Kidney epithelial cell (primary cell): ENCODE results near the gene STAT5B. TPM values are rescaled to one million over a fixed set of nuclear protein-coding genes. Genes with fewer than 3 reads are reported as not detected.

Experiments
- DNase-seq: peaks from one replicate; pipeline ENCODE4 v3.0.0-alpha.2; 2010; ENCODE audit warnings: low read depth
- H3K27me3 ChIP-seq: 2 replicates; pipeline ENCODE4 v1.6.0; 2011; ENCODE audit warnings: low read length; ENCODE audit not compliant: control insufficient read depth, insufficient read depth
- H3K36me3 ChIP-seq: 2 replicates; pipeline ENCODE4 v1.5.1; 2011; ENCODE audit warnings: low read length; ENCODE audit not compliant: control insufficient read depth, insufficient read depth
- H3K4me3 ChIP-seq: 2 replicates; pipeline ENCODE4 v1.5.1; 2011; ENCODE audit warnings: low read depth, mild to moderate bottlenecking, control low read depth, low read length
- total RNA-seq: library from RNA; depleted of rRNA; stranded (reverse); fragments of >200 nt; gene quantifications from 2 replicates; pipeline ENCODE4 v1.2.3, GENCODE V29; 2015
- TF ChIP-seq, protein P1 (sequence below): IDR thresholded peaks from 2 replicates; pipeline ENCODE4 v1.5.1; 2011; ENCODE audit warnings: mild to moderate bottlenecking, moderate library complexity, low read length, control low read depth, inconsistent platforms; ENCODE audit not compliant: insufficient read depth, poor library complexity, severe bottlenecking

Gene STAT5B
- total RNA-seq, 1 donor from 2014 or later, result 27.5 TPM

- Histone ChIP-seq H3K4me3 (peak overlapping the region; percentile 32), H3K27me3 (peaks cover 33% of the 10 kb centered on the region), H3K36me3 (no peaks in the 10 kb centered on the region)
- DNase-seq, result peak; percentile 12
- TF ChIP-seq, protein P1, sequence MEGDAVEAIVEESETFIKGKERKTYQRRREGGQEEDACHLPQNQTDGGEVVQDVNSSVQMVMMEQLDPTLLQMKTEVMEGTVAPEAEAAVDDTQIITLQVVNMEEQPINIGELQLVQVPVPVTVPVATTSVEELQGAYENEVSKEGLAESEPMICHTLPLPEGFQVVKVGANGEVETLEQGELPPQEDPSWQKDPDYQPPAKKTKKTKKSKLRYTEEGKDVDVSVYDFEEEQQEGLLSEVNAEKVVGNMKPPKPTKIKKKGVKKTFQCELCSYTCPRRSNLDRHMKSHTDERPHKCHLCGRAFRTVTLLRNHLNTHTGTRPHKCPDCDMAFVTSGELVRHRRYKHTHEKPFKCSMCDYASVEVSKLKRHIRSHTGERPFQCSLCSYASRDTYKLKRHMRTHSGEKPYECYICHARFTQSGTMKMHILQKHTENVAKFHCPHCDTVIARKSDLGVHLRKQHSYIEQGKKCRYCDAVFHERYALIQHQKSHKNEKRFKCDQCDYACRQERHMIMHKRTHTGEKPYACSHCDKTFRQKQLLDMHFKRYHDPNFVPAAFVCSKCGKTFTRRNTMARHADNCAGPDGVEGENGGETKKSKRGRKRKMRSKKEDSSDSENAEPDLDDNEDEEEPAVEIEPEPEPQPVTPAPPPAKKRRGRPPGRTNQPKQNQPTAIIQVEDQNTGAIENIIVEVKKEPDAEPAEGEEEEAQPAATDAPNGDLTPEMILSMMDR, result peak; percentile 56
Observed at GRCh38 chr17:42183741-42184711, 92.2 kb downstream of the STAT5B start.

GRCh38 chr17:42182927-42183734 lies 93.1 kb downstream of the STAT5B start:
- DNase-seq, result no peak
- Histone ChIP-seq H3K4me3 (peak overlapping the region; percentile 32), H3K27me3 (peaks cover 38% of the 10 kb centered on the region), H3K36me3 (no peaks in the 10 kb centered on the region)
- TF ChIP-seq, protein P1, result no peak

DNA sequence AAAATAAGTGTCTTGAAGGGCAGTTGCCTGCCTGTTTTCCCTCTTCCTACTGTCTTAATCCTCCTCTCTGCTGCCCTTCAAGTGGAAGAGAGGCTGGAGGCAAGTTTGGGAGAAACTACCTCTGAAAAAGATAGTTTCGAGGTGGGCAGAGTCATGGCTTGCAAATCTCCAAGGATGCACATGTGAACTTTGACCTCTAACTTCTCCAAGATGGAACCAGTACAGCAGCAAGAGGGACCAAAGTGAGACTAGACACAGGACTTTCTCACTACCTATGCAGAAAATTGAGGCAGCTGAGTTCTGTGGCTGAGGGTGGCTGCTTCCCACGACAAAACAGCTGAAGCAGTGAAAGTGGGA lies 94.4 kb downstream of the STAT5B start:
- H3K36me3 ChIP-seq, result no peaks in the 10 kb centered on the region
- no peak for DNase-seq
- H3K27me3 ChIP-seq, result peaks cover 38% of the 10 kb centered on the region
- H3K4me3 ChIP-seq, result no peak overlapping the region
- TF ChIP-seq, protein P1, result no peak

DNA sequence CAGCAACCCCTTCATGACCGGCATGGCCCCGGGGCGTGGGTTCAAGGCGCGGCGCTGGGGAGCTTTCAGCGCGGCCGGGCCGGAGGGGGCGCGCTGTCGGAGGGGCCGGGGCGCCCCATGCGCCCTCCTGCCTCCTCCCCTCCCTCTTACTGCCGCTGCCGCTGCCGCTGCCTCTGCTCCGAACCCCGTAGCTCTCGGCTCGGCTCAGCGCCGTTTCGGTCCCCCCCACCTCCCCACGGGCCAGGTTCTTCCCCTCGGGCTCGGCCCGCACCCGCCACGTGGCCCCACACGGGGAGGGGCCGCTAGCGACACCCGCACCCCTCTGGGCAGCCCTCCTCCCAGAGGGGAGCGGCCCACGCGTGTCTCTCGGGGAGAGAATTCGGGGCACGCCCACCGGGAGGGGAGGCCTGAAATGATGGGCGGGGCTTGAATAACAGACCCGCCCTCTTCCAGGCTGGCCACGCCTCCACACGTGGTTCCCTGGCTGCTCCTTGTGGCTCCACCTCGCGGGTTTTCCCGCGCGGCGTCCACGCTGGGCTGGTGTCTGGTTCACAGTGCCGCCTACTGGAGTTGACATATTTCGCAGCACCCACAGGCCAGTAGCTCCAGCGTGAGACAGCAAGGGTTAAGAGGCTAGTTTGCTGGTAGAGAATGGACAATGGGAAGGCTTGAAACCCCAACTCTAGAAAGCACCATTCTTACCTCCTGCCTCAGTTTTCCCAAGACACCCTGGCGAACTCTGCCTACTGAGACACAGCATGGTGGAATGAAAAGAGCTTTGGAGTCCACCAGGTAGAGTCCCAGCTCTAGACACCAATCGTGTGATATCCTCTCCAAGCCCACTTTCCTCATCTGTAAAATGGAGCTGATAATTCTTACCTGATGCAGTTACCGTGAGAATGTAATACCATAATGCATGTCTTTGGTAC lies 95.0 kb downstream of the STAT5B start, which contains the start of gene KCNH4:
Gene KCNH4 (minus strand): TSS at position 221 of the 929 bp plus-strand sequence. CDS start 197 bp downstream, at position 24.
- H3K27me3 ChIP-seq, result peaks cover 38% of the 10 kb centered on the region
- TF ChIP-seq, protein P1, result peak; percentile 45
- H3K36me3 ChIP-seq, result no peaks in the 10 kb centered on the region
- no peak within 1 kb of the TSS for H3K4me3 ChIP-seq
- DNase-seq, result no peak

DNA sequence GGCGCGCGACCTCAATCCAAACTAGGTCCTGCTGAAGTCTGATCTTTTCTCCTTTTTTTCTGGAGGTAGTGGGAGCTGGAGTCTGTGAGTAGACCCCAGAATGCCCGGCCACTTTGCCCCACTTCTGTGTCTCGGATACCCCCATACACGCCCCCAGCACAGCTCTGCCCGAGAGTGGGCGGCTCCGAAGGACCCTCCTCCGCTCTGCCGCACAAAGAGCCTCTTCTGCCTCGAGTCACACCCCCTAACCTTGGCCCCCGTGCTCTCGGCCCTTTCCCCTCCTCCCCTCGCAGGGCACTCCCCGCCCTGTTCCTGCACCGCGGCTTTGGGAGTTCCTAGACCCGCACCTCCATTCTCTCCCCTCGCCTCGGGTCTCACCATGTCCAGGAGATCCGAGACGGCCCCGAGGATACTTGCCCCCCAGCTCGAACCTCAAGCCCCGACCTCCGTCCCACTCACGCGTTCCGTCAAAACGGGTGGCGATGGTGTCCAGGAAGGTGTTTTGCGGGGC lies 95.7 kb downstream of the STAT5B start:
- H3K4me3 ChIP-seq, result no peak overlapping the region
- TF ChIP-seq, protein P1, result no peak

More for the DNA sequence above, 95.7 kb downstream of the STAT5B start:
- Histone ChIP-seq H3K36me3 (no peaks in the 10 kb centered on the region), H3K27me3 (peaks cover 38% of the 10 kb centered on the region)
- no peak for DNase-seq
